ENCODE results near the gene SSRP1.
"Not testable (repeated sequence)": the region's sequence is repeated elsewhere in the genome, so short reads cannot be mapped to it uniquely, and the experiment has no call there.

The SSRP1 gene

GRCh38 chr11:57363131-57364080 lies 27.7 kb upstream of the SSRP1 start:
- no peaks in the 10 kb centered on the region for H3K9me3 Mint-ChIP-seq
- H3K27ac Mint-ChIP-seq, result no peak overlapping the region
- no peak for ATAC-seq
- DNase-seq (ENCODE audit: low spot score in 2 of 2), result no peak
- no peaks in the 10 kb centered on the region for H3K4me1 Mint-ChIP-seq
- no peaks in the 10 kb centered on the region for H3K36me3 Mint-ChIP-seq
- H3K4me3 Mint-ChIP-seq, result no peak overlapping the region

DNA sequence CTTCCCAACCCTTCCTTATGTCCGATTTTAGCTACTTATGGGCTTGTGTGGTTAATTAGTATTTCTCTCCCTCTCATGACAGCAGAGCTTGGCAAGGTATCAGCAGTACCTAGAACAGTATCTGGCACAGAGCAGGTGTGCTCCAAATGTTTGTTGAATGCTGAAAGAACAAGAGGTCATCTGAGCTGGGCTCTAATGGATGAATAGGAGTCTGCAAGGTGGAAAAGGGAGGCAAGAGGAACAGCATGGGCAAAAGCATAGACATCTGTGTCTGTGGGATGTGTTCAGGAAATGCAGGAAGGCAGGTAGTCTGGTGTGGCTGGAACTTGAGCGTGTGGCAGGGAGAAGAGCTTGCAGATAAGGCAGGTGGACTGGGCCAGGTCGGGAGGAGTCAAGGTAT lies 26.2 kb upstream of the SSRP1 start:
- no peak overlapping the region for H3K4me3 Mint-ChIP-seq
- ATAC-seq (no peak), DNase-seq (ENCODE audit: low spot score in 2 of 2) (no peak)
- no peaks in the 10 kb centered on the region for H3K9me3 Mint-ChIP-seq
- H3K36me3 Mint-ChIP-seq, result no peaks in the 10 kb centered on the region
- H3K4me1 Mint-ChIP-seq, result no peaks in the 10 kb centered on the region
- H3K27ac Mint-ChIP-seq, result no peak overlapping the region

GRCh38 chr11:57361420-57361819 lies 25.7 kb upstream of the SSRP1 start:
- not testable (repeated sequence) for H3K4me1 Mint-ChIP-seq; H3K9me3 Mint-ChIP-seq; H3K27ac Mint-ChIP-seq; H3K4me3 Mint-ChIP-seq; H3K36me3 Mint-ChIP-seq; ATAC-seq; DNase-seq (ENCODE audit: low spot score in 2 of 2)

DNA sequence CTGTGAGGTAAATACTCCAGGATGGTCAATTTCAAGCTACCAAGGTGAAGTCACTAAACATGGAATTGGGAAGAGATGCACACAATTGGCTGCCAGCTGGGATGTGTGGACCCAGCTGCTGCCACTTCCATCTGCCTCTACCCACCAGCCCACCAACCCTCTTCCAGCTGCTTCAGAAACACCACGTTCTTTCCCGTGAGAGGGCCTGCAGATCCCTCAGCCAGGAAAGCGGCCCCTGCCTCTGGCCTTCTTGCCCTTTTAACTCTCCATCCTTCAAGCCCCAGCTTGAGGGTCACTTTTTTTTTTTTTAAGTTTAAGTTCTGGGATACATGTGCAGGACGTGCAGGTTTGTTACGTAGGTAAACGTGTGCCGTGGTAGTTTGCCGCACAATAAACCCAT lies 25.3 kb upstream of the SSRP1 start:
- no peak overlapping the region for H3K4me3 Mint-ChIP-seq
- H3K27ac Mint-ChIP-seq, result no peak overlapping the region
- H3K4me1 Mint-ChIP-seq, result no peaks in the 10 kb centered on the region
- no peaks in the 10 kb centered on the region for H3K36me3 Mint-ChIP-seq
- ATAC-seq (no peak), DNase-seq (ENCODE audit: low spot score in 2 of 2) (no peak)
- no peaks in the 10 kb centered on the region for H3K9me3 Mint-ChIP-seq

DNA sequence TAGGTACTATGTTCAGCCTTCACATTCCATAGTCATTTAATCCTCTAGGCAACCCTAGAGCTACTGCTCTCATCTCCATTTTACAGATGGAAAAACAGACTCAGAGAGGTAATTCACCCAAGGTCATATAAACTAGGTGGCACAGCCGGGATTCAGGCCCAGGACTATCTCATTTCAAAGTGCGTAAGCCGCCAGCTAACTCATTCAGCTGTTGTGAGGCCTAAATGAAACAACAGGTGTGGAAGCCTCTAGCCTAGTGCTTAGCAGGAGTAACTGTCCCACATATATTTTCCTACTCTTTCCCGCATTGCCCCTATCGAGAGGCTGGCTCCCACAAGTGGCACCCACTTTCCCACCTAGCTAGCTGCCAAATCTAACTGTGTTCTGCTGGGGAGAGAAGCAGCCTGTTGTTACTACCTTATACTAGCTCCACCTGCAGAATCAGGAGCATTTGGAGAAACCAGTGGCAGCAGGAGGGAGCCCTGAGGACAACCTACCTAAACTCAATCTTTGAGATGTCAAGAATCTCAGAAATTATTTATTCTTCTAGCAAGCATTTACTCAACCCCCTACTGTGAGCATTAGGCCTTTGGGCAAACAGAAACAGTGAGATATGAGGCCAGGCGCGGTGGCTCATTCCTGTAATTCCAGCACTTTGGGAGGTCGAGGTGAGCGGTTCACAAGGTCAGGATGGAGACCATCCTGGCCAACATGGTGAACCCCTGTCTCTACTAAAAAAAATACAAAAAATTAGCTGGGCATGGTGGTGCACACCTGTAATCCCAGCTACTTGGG lies 24.4 kb upstream of the SSRP1 start:
- Mint-ChIP-seq H3K27ac (no peak overlapping the region), H3K4me3 (no peak overlapping the region), H3K4me1 (no peaks in the 10 kb centered on the region), H3K9me3 (no peaks in the 10 kb centered on the region), H3K36me3 (no peaks in the 10 kb centered on the region)
- DNase-seq (ENCODE audit: low spot score in 2 of 2) (no peak), ATAC-seq (no peak)

DNA sequence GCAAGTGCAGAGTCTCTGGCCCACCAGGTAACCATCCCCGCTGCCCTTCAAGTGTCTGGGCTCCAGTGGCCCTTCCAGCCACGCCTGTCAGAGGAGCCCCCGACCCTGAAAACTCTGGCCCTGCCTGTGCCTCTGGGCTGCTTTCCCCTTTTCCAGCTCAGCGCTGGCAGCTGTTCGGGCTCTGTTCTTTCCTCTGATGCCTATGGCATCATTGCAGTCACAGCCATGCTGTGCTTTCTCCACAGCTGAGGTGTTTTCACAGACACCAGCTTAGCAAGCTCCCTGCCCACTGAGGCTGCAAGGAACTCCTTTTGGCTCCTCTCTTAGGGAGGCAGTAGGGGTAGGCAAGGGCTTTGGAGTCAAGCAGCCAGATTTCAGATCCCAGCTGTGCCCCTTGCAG lies 23.7 kb upstream of the SSRP1 start:
- Mint-ChIP-seq H3K36me3 (no peaks in the 10 kb centered on the region), H3K9me3 (no peaks in the 10 kb centered on the region), H3K4me3 (no peak overlapping the region), H3K4me1 (no peaks in the 10 kb centered on the region), H3K27ac (no peak overlapping the region)
- ATAC-seq, result no peak
- DNase-seq (ENCODE audit: low spot score in 2 of 2), result no peak

DNA sequence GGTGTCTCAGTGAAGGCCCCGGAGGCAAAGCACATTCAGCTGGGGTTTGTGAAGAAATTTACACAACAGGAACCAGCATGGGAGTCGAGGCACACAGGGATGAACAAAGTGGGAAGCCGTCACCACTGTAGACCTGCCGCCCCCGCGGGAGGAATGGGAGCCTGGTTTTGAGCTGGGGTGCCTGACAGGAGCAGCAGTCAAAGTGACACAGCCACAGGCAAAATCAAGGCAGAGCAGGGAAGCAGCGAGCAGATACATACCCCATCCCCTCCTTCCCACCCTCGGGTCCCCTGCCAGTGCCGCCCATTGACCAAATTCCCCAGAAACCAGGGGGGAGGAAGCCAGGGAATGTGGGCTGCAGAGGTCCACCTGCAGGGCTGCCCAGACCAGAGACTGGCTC lies 23.3 kb upstream of the SSRP1 start:
- H3K4me3 Mint-ChIP-seq, result no peak overlapping the region
- no peaks in the 10 kb centered on the region for H3K36me3 Mint-ChIP-seq
- DNase-seq (ENCODE audit: low spot score in 2 of 2) (no peak), ATAC-seq (no peak)
- H3K4me1 Mint-ChIP-seq, result no peaks in the 10 kb centered on the region
- no peak overlapping the region for H3K27ac Mint-ChIP-seq
- no peaks in the 10 kb centered on the region for H3K9me3 Mint-ChIP-seq

DNA sequence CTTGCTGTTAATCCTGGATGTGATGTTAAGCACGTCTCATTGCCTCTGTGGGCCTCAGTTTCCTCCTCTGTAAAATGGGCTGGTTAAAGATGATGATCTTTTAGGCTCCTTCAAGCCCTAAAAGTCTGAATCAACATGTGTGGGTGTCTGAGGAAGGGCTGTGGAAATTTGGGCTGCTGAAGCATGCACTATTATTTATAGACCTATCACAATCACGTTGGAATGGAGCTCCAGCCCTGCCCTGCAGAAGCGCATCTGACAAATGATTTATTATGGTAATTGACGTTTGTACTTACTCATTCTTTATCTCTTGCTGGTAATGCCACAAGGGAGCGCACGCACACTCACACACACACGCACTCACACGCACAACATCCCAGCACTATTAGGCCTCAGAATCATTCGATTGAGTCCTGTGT lies 22.9 kb upstream of the SSRP1 start:
- Mint-ChIP-seq H3K27ac (no peak overlapping the region), H3K9me3 (no peaks in the 10 kb centered on the region), H3K4me1 (no peaks in the 10 kb centered on the region), H3K4me3 (no peak overlapping the region), H3K36me3 (no peaks in the 10 kb centered on the region)
- ATAC-seq (no peak), DNase-seq (ENCODE audit: low spot score in 2 of 2) (no peak)

- no peak for DNase-seq (ENCODE audit: low spot score in 2 of 2)
These were observed 22.2 kb upstream of the SSRP1 start for GRCh38 chr11:57357856-57358255.

GRCh38 chr11:57357310-57357709 lies 21.6 kb upstream of the SSRP1 start:
- no peak for DNase-seq (ENCODE audit: low spot score in 2 of 2)
- no peak for ATAC-seq
- no peaks in the 10 kb centered on the region for H3K4me1 Mint-ChIP-seq
- no peaks in the 10 kb centered on the region for H3K36me3 Mint-ChIP-seq
- H3K9me3 Mint-ChIP-seq, result no peaks in the 10 kb centered on the region
- H3K27ac Mint-ChIP-seq, result no peak overlapping the region
- no peak overlapping the region for H3K4me3 Mint-ChIP-seq

More at GRCh38 chr11:57357856-57358255, 22.2 kb upstream of the SSRP1 start:
- H3K27ac Mint-ChIP-seq, result no peak overlapping the region
- no peaks in the 10 kb centered on the region for H3K9me3 Mint-ChIP-seq
- H3K4me1 Mint-ChIP-seq, result no peaks in the 10 kb centered on the region
- ATAC-seq, result no peak
- H3K36me3 Mint-ChIP-seq, result no peaks in the 10 kb centered on the region
- no peak overlapping the region for H3K4me3 Mint-ChIP-seq

DNA sequence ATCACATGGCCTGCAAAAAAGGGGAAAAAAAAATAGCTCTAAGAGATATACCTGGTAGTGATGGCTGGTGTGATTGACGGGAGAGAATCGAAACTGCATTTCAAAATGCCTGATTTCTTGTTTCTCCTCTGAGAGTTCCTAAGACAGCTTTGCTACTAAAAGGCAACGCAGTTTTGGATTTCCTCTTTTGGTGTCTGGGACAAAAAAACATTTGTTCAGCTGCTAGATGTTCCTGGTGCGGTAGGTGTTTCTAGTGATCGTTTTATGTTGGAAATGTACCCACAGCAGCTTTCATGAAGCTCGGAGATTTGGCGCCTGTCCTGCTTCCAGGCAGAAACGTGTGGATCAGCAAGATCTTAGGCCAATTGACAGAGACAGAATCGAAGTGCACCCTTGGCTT lies 20.6 kb upstream of the SSRP1 start:
- no peak for ATAC-seq
- no peak overlapping the region for H3K27ac Mint-ChIP-seq
- H3K4me3 Mint-ChIP-seq, result no peak overlapping the region
- no peak for DNase-seq (ENCODE audit: low spot score in 2 of 2)
- no peaks in the 10 kb centered on the region for H3K4me1 Mint-ChIP-seq
- H3K36me3 Mint-ChIP-seq, result no peaks in the 10 kb centered on the region
- no peaks in the 10 kb centered on the region for H3K9me3 Mint-ChIP-seq

DNA sequence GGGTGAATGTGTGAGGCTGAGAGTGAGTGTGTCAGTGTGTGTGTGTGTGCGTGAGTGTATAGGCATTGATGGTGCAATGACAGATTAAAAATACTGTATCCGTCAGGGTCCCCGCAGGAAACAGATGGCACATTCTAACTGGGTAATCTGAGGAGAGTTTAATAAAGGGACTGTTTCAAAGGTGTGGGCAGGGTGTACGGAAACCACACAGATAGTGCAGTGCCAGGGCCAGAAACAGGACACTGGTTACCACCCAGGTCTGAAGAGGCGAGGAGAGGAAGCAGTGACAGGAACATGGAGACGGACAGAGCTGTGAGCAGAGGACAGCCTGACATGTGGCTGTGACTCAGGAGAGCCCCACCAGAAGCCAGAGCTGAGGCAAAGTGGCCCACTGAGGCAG lies 19.0 kb upstream of the SSRP1 start:
- Mint-ChIP-seq H3K27ac (no peak overlapping the region), H3K36me3 (no peaks in the 10 kb centered on the region), H3K4me1 (no peaks in the 10 kb centered on the region), H3K9me3 (no peaks in the 10 kb centered on the region), H3K4me3 (no peak overlapping the region)
- DNase-seq (ENCODE audit: low spot score in 2 of 2) (no peak), ATAC-seq (no peak)

GRCh38 chr11:57353852-57354251 lies 18.2 kb upstream of the SSRP1 start:
- H3K36me3 Mint-ChIP-seq, result no peaks in the 10 kb centered on the region
- ATAC-seq (no peak), DNase-seq (ENCODE audit: low spot score in 2 of 2) (no peak)
- no peak overlapping the region for H3K27ac Mint-ChIP-seq
- H3K9me3 Mint-ChIP-seq, result no peaks in the 10 kb centered on the region
- no peak overlapping the region for H3K4me3 Mint-ChIP-seq
- H3K4me1 Mint-ChIP-seq, result no peaks in the 10 kb centered on the region

- H3K9me3 Mint-ChIP-seq, result no peaks in the 10 kb centered on the region
These were observed 17.8 kb upstream of the SSRP1 start for GRCh38 chr11:57353446-57353845.

GRCh38 chr11:57353036-57353435 lies 17.3 kb upstream of the SSRP1 start:
- Mint-ChIP-seq H3K36me3 (no peaks in the 10 kb centered on the region), H3K4me3 (no peak overlapping the region), H3K27ac (no peak overlapping the region), H3K4me1 (no peaks in the 10 kb centered on the region), H3K9me3 (no peaks in the 10 kb centered on the region)
- DNase-seq (ENCODE audit: low spot score in 2 of 2) (no peak), ATAC-seq (no peak)

More at GRCh38 chr11:57353446-57353845, 17.8 kb upstream of the SSRP1 start:
- H3K36me3 Mint-ChIP-seq, result no peaks in the 10 kb centered on the region
- no peaks in the 10 kb centered on the region for H3K4me1 Mint-ChIP-seq
- no peak overlapping the region for H3K27ac Mint-ChIP-seq
- DNase-seq (ENCODE audit: low spot score in 2 of 2) (no peak), ATAC-seq (no peak)
- H3K4me3 Mint-ChIP-seq, result no peak overlapping the region
